Fibroblast of lung (primary cell): Measurements from ENCODE around the gene SEMA4D. TPM values are rescaled to one million over a fixed set of nuclear protein-coding genes. Genes with fewer than 3 reads are reported as not detected.

Source experiments
- DNase-seq, 2 donors: peaks; one replicate each; pipeline versions ENCODE4 v3.0.0 to v3.0.0-alpha.2; 2010; ENCODE audit warnings: low read depth in 2 of 2
- H2AFZ ChIP-seq: 2 replicates; pipeline ENCODE4 v1.5.1; 2012; ENCODE audit warnings: low read length, control low read depth, inconsistent platforms
- H3K27ac ChIP-seq: 2 replicates; pipeline ENCODE4 v1.5.1; 2011; ENCODE audit warnings: low read length, control low read depth; ENCODE audit not compliant: insufficient read depth
- H3K27me3 ChIP-seq: 2 replicates; pipeline ENCODE4 v1.5.1; 2011; ENCODE audit warnings: mild to moderate bottlenecking, low read length; ENCODE audit not compliant: control insufficient read depth, insufficient read depth
- H3K36me3 ChIP-seq: 2 replicates; pipeline ENCODE4 v1.5.1; 2011; ENCODE audit warnings: low read length; ENCODE audit not compliant: control insufficient read depth, insufficient read depth
- H3K4me1 ChIP-seq: 2 replicates; pipeline ENCODE4 v1.5.1; 2011; ENCODE audit warnings: low read length; ENCODE audit not compliant: control insufficient read depth, insufficient read depth; ENCODE audit errors: extremely low read depth
- H3K4me2 ChIP-seq: 2 replicates; pipeline ENCODE4 v1.5.1; 2011; ENCODE audit warnings: low read length, control low read depth; ENCODE audit not compliant: insufficient read depth; ENCODE audit errors: extremely low read depth
- H3K4me3 ChIP-seq, 4 experiments: fragments of 200-600 bp in 1 of 4; sonication (generic) in 1 of 4; replicated peaks in 1 of 4; 2 replicates each; pipeline ENCODE4 v1.5.1; 2011 to 2016; ENCODE audit warnings: low read length in 4 of 4, low read depth in 3 of 4, mild to moderate bottlenecking in 3 of 4, control low read depth in 2 of 4, inconsistent platforms in 1 of 4, mixed read lengths in 1 of 4; ENCODE audit not compliant: insufficient read depth in 1 of 4; ENCODE audit errors: control extremely low read depth in 1 of 4
- H3K79me2 ChIP-seq: 2 replicates; pipeline ENCODE4 v1.5.1; 2012; ENCODE audit warnings: mild to moderate bottlenecking, low read length, inconsistent platforms; ENCODE audit not compliant: control insufficient read depth, insufficient read depth
- H3K9ac ChIP-seq: 2 replicates; pipeline ENCODE4 v1.5.1; 2011; ENCODE audit warnings: mild to moderate bottlenecking, low read length, control low read depth; ENCODE audit not compliant: insufficient read depth
- H3K9me3 ChIP-seq: 2 replicates; pipeline ENCODE4 v1.5.1; 2012; ENCODE audit warnings: low read depth, low read length; ENCODE audit not compliant: control insufficient read depth, insufficient read depth
- H4K20me1 ChIP-seq: 2 replicates; pipeline ENCODE4 v1.5.1; 2011; ENCODE audit warnings: low read length; ENCODE audit not compliant: control insufficient read depth, insufficient read depth; ENCODE audit errors: extremely low read depth
- EZH2 ChIP-seq: IDR thresholded peaks from 2 replicates; pipeline ENCODE4 v1.5.1; 2012; ENCODE audit warnings: low read length, control low read depth, mild to moderate bottlenecking; ENCODE audit errors: missing control alignments
- polyA plus RNA-seq, 2 donors: library from polyadenylated mRNA; depleted of rRNA in 1 of 2; stranded (reverse) in 1 of 2; unstranded in 1 of 2; fragments of >200 nt; gene quantifications; 2 replicates each; pipeline ENCODE4 v1.2.1, GENCODE V29; 2011 to 2012; ENCODE audit warnings: missing spikeins in 1 of 2
- total RNA-seq: library from RNA; depleted of rRNA; stranded (reverse); fragments of >200 nt; gene quantifications from 2 replicates; pipeline ENCODE4 v1.2.1, GENCODE V29; 2014
- TF ChIP-seq, protein P1 (sequence below), 2 donors: IDR thresholded peaks in 1 of 2; conservative IDR thresholded peaks in 1 of 2; 1 replicate in 1 of 2; 2 replicates in 1 of 2; pipeline ENCODE4 v1.5.1; 2011 to 2012; ENCODE audit warnings: low read length in 2 of 2, control low read depth in 1 of 2, inconsistent platforms in 1 of 2, low read depth in 1 of 2, mild to moderate bottlenecking in 1 of 2

The SEMA4D gene
- total and polyA plus RNA-seq, 2 donors (not counting 1 experiment from before 2014, with no cell fraction given), result 0.67 to 2.6 TPM

DNA sequence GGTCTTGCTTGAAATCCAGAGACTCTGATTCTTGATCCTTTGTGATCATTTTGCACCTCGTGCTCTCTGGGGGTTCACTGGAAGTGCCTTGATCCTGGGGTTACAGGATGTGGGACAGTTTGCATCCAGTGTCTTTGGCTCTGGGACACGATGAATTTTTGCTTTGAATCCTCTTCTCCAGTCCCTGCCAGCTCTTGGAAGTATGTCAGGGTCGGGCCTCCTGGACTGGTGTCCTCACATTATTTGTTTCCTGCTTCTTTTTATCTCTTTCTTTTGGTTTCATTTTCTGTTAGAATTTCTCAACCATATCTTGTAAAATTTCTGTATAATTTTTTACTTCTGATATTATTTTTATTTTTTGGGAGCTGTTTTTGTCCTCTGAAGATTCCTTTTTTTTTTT lies 145.5 kb downstream of the SEMA4D start:
- H3K4me3 ChIP-seq, result no peak overlapping the region
- H3K9me3 ChIP-seq, result no peaks in the 10 kb centered on the region
- no peak overlapping the region for H3K27ac ChIP-seq
- H3K9ac ChIP-seq, result no peak overlapping the region
- H3K79me2 ChIP-seq, result no peaks in the 10 kb centered on the region
- TF ChIP-seq, protein P1, sequence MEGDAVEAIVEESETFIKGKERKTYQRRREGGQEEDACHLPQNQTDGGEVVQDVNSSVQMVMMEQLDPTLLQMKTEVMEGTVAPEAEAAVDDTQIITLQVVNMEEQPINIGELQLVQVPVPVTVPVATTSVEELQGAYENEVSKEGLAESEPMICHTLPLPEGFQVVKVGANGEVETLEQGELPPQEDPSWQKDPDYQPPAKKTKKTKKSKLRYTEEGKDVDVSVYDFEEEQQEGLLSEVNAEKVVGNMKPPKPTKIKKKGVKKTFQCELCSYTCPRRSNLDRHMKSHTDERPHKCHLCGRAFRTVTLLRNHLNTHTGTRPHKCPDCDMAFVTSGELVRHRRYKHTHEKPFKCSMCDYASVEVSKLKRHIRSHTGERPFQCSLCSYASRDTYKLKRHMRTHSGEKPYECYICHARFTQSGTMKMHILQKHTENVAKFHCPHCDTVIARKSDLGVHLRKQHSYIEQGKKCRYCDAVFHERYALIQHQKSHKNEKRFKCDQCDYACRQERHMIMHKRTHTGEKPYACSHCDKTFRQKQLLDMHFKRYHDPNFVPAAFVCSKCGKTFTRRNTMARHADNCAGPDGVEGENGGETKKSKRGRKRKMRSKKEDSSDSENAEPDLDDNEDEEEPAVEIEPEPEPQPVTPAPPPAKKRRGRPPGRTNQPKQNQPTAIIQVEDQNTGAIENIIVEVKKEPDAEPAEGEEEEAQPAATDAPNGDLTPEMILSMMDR (conservative IDR thresholded peaks at IDR 0.05 in 1 of 2, IDR thresholded peaks at IDR 0.05 in 1 of 2; ENCODE audit: low read depth in 1 of 2, low read length in 2 of 2), result no peak
- TF ChIP-seq EZH2, result no peak
- H4K20me1 ChIP-seq, result no peaks in the 10 kb centered on the region
- no peaks in the 10 kb centered on the region for H3K4me1 ChIP-seq
- no peak for DNase-seq
- peaks cover 24% of the 10 kb centered on the region for H3K36me3 ChIP-seq
- no peaks in the 10 kb centered on the region for H3K27me3 ChIP-seq
- no peak overlapping the region for H2AFZ ChIP-seq
- no peak overlapping the region for H3K4me2 ChIP-seq

DNA sequence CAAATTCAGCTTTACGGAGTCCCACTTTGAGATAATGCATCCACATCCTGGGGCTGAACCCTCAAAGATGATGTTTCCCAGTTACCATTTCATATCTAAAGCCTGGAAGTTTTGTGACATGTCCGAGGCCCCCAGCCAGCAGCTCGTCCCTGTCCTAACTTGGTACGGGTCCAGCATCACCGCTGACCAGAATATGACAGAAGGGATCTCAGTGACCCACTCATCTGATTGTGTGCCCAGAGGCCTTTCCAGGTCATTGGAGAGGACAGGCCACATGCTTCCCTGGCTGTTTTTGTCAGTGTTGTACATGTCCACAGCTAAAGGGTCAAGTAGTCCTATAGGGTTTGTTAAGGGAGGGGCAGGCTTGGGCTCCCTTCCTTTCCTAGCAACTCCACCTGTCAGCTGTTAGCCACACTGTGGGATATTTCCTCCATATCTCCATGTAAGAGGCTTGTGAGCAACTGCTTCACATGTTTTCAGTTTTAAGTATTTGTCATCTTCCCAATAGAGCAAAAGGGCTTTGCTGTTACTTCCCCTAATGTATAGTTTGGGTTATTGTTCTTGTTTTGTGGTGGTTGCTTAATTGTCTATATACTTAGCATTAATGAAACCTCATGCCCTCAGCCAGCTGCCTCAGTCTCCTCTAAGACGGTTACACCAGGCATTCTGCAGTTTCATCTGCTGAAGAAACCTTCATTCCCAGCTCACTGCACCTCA lies 146.2 kb downstream of the SEMA4D start:
- H3K79me2 ChIP-seq, result no peaks in the 10 kb centered on the region
- DNase-seq, result no peak
- TF ChIP-seq, protein P1 (conservative IDR thresholded peaks at IDR 0.05 in 1 of 2, IDR thresholded peaks at IDR 0.05 in 1 of 2; ENCODE audit: low read depth in 1 of 2, low read length in 2 of 2), result no peak
- no peak for TF ChIP-seq EZH2
- peaks cover 23% of the 10 kb centered on the region for H3K36me3 ChIP-seq
- no peak overlapping the region for H3K4me3 ChIP-seq
- H2AFZ ChIP-seq, result no peak overlapping the region
- H3K9me3 ChIP-seq, result no peaks in the 10 kb centered on the region
- no peak overlapping the region for H3K9ac ChIP-seq
- H3K4me1 ChIP-seq, result no peaks in the 10 kb centered on the region
- no peak overlapping the region for H3K4me2 ChIP-seq
- no peak overlapping the region for H3K27ac ChIP-seq
- no peaks in the 10 kb centered on the region for H3K27me3 ChIP-seq
- H4K20me1 ChIP-seq, result no peaks in the 10 kb centered on the region

DNA sequence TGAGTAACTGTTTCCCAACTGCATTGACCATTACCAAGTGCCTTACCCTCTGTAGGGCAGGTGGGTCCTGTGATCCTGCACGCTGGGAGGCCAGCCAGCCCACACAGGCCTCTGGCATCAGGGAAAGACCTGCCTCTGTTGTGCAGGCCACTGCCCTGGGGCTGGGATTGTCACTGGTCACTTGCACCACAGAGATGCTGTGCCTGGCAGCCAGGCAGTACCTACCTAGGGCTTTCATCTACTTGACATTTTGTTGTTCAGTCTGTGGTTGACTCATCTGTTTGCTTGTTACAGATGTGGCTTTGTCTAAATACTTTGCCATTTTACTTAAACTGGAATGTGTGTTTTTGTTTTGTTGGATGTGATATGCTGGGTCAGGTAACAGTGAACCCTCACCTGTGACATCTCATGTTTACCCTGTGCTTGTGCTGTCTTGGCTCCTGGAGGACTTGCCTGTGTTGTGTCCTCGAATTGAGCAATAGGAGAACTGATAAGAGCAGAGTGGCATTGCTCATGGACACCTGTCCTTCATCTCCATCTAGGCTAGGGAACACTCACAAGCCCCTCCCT lies 146.8 kb downstream of the SEMA4D start:
- DNase-seq, result no peak
- Histone ChIP-seq H3K27me3 (no peaks in the 10 kb centered on the region), H3K79me2 (no peaks in the 10 kb centered on the region), H3K4me1 (no peaks in the 10 kb centered on the region), H3K4me2 (no peak overlapping the region), H3K9me3 (no peaks in the 10 kb centered on the region), H2AFZ (no peak overlapping the region), H3K4me3 (no peak overlapping the region), H3K9ac (no peak overlapping the region), H3K36me3 (peaks cover 23% of the 10 kb centered on the region), H3K27ac (no peak overlapping the region), H4K20me1 (no peaks in the 10 kb centered on the region)
- no peak for TF ChIP-seq EZH2
- TF ChIP-seq, protein P1 (conservative IDR thresholded peaks at IDR 0.05 in 1 of 2, IDR thresholded peaks at IDR 0.05 in 1 of 2; ENCODE audit: low read depth in 1 of 2, low read length in 2 of 2), result no peak
